GM12878 (cell line): ENCODE measurements around the gene MAGEA10. TPM values are rescaled to one million over a fixed set of nuclear protein-coding genes. Genes with fewer than 3 reads are reported as not detected.

Source experiments
- ATAC-seq: fragments of 200-7000 bp; cut with Tn5 transposase; 3 replicates; pipeline ENCODE4 v1.9.1; 2020; ENCODE audit warnings: mild to moderate bottlenecking, moderate library complexity
- BruUV-seq: library from RNA; stranded (reverse); fragments of 400-500 nt; replicated peaks from 2 replicates; lab custom pipeline; 2021; lab: Mats Ljungman, UMichigan
- CTCF ChIA-PET: fragments of 300-600 bp; sonication (Branson Sonifier 250); formaldehyde crosslinking; extraction: SDS; loops from one replicate; lab custom pipeline; 2021; ENCODE audit warnings: inconsistent platforms; lab: Yijun Ruan, JAX
- POLR2A ChIA-PET: fragments of 350-600 bp; formaldehyde crosslinking; extraction: SDS; loops from one replicate; lab custom pipeline; 2021; ENCODE audit warnings: inconsistent platforms; lab: Charles Lee
- RAD21 ChIA-PET: fragments of 300-600 bp; sonication (Branson Sonifier 250); formaldehyde crosslinking; loops from one replicate; lab custom pipeline; 2023; ENCODE audit warnings: antibody characterized with exemption; ENCODE audit not compliant: unreplicated experiment; lab: Charles Lee
- SMC1A ChIA-PET: fragments of 300-600 bp; sonication (Branson Sonifier 250); formaldehyde crosslinking; loops from one replicate; lab custom pipeline; 2023; ENCODE audit not compliant: unreplicated experiment, uncharacterized antibody; lab: Charles Lee
- DNase-seq: peaks from one replicate; pipeline ENCODE4 v3.0.0-alpha.2; 2011; ENCODE audit warnings: low read depth, low spot score
- FAIRE-seq: peaks from 3 replicates; lab custom pipeline; 2011; peaks lifted over from hg19 to GRCh38; lab: Jason Lieb, UNC
- H2AFZ ChIP-seq: 2 replicates; pipeline ENCODE4 v1.6.0; 2011; ENCODE audit warnings: low read depth, low read length, control low read depth; ENCODE audit not compliant: control insufficient read depth
- H3K27ac ChIP-seq: 2 replicates; pipeline ENCODE4 v1.5.1; 2011; ENCODE audit warnings: control low read depth; ENCODE audit not compliant: control insufficient read depth, insufficient read depth
- H3K27me3 ChIP-seq, 2 experiments: replicated peaks in 1 of 2; 2 replicates each; pipeline versions ENCODE4 v1.6.0 to v1.6.1; 2011; ENCODE audit warnings: low read length in 1 of 2; ENCODE audit not compliant: control insufficient read depth in 2 of 2, insufficient read depth in 2 of 2
- H3K36me3 ChIP-seq, 2 experiments: 2 replicates each; pipeline ENCODE4 v1.5.1; 2011; ENCODE audit warnings: low read length in 1 of 2; ENCODE audit not compliant: control insufficient read depth in 2 of 2, insufficient read depth in 2 of 2
- H3K4me1 ChIP-seq: 2 replicates; pipeline ENCODE4 v1.6.1; 2011; ENCODE audit warnings: mild to moderate bottlenecking, low read length, moderate library complexity, mixed read lengths; ENCODE audit not compliant: control insufficient read depth, insufficient read depth
- H3K4me2 ChIP-seq: 2 replicates; pipeline ENCODE4 v1.6.0; 2011; ENCODE audit warnings: control low read depth; ENCODE audit not compliant: control insufficient read depth, insufficient read depth
- H3K4me3 ChIP-seq: fragments of 200-600 bp; sonication (generic); 2 replicates; pipeline ENCODE4 v1.5.1; 2016
- H3K79me2 ChIP-seq: 2 replicates; pipeline ENCODE4 v1.6.0; 2011; ENCODE audit warnings: low read length; ENCODE audit not compliant: control insufficient read depth, insufficient read depth
- H3K9ac ChIP-seq: 2 replicates; pipeline ENCODE4 v1.8.0; 2011; ENCODE audit warnings: low read length, control low read depth, mixed read lengths; ENCODE audit not compliant: control insufficient read depth, insufficient read depth
- H3K9me3 ChIP-seq: replicated peaks from 3 replicates; pipeline ENCODE4 v1.5.1; 2011; ENCODE audit warnings: mild to moderate bottlenecking, low read length; ENCODE audit not compliant: control insufficient read depth, insufficient read depth
- H4K20me1 ChIP-seq: 2 replicates; pipeline ENCODE4 v1.6.0; 2011; ENCODE audit not compliant: control insufficient read depth, insufficient read depth
- CBX3 ChIP-seq: fragments of 200-600 bp; sonication (generic); IDR thresholded peaks from 2 replicates; pipeline ENCODE4 v1.6.1; 2016; ENCODE audit warnings: low read depth, borderline replicate concordance
- EED ChIP-seq: sonication (generic); IDR thresholded peaks from 2 replicates; pipeline ENCODE4 v1.6.1; 2016; ENCODE audit warnings: antibody characterized with exemption, low read depth
- EGR1 ChIP-seq, 2 experiments: IDR thresholded peaks; 1 replicate in 1 of 2; 2 replicates in 1 of 2; pipeline ENCODE4 v1.6.1; 2011 to 2012; ENCODE audit warnings: low read depth in 2 of 2, low read length in 2 of 2, borderline replicate concordance in 1 of 2, mild to moderate bottlenecking in 1 of 2, moderate library complexity in 1 of 2
- HDAC2 ChIP-seq: fragments of 200-600 bp; sonication (generic); IDR thresholded peaks from 2 replicates; pipeline ENCODE4 v1.6.1; 2017
- whole genome bisulfite sequencing: methylation state at CpG from one replicate; pipeline ENCODE4 v1.1.6; 2016; ENCODE audit warnings: low lambda C conversion rate; ENCODE audit not compliant: insufficient replicate concordance, insufficient coverage; ENCODE audit errors: missing lambda C conversion rate; 5-methylcytosine and 5-hydroxymethylcytosine counted together
- in situ Hi-C: fragments of 300-500 bp; cut with MboI; formaldehyde crosslinking; loops from 9 replicates; pipeline ENCODE4 v1.14.3; 2018; ENCODE audit warnings: mixed read lengths
- intact Hi-C: fragments of 100-400 bp; cut with micrococcal nuclease; formaldehyde crosslinking; loops from one replicate; pipeline ENCODE4 v1.14.2; 2022; ENCODE audit not compliant: unreplicated experiment
- polyA plus RNA-seq, 11 experiments: library from polyadenylated mRNA; depleted of rRNA in 4 of 11; unstranded in 6 of 11; stranded (reverse) in 5 of 11; fragments of >200 nt; fragmentation: Nextera tagmentation in 4 of 11; fragmentation: Illumina TruSeq in 1 of 11; extraction: Ambion mirVana in 4 of 11; extraction: Trizol in 1 of 11; gene quantifications; 1 replicate in 1 of 11; 2 replicates in 10 of 11; pipeline versions ENCODE4 v1.2.1 to v1.2.3, GENCODE V29; 2011 to 2016; ENCODE audit warnings: inconsistent platforms in 2 of 11, missing spikeins in 2 of 11, low read depth in 1 of 11
- total RNA-seq, 4 experiments: library from RNA; depleted of rRNA in 3 of 4; stranded (reverse); fragments of >200 nt in 3 of 4; fragmentation: Illumina TruSeq in 1 of 4; extraction: Trizol in 1 of 4; gene quantifications; 2 replicates each; pipeline versions ENCODE4 v1.2.1 to v1.2.3, GENCODE V29; 2013 to 2021
- TF ChIP-seq, protein P1 (sequence below): fragments of 450-650 bp; IDR thresholded peaks from 2 replicates; pipeline ENCODE4 v1.6.1; 2017; ENCODE audit warnings: mild to moderate bottlenecking, moderate library complexity

MAGEA10 gene
- total and polyA plus RNA-seq, 10 of the 15 experiments (the other 5 are each of a cell fraction or from before 2014, with no cell fraction given) = not detected

DNA sequence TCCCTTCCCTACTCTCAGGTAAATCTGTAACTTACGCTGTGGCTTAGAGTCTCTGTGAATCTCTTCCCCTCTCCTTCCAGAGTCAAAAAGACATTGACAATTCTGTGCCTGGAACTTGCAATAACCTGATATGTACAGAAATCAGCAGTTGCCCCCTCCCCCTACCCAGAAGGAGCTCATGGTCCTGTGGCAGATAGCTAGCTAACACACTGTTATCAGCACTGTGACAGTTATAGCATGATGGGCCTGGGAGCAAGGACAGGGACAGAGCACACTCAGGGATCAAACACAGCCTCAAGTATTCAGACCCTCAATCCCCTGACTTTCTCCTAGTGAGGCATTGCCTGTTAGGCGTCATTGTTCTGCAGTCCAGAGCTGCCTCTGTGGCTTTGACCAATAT lies 18.7 kb upstream of the MAGEA10 start:
- no peak overlapping the region for H3K4me3 ChIP-seq
- H2AFZ ChIP-seq = no peak overlapping the region
- no peaks in the 10 kb centered on the region for H3K9me3 ChIP-seq
- TF ChIP-seq EED = no peak
- TF ChIP-seq HDAC2 = no peak
- TF ChIP-seq CBX3 = no peak
- no peak for TF ChIP-seq EGR1 (IDR thresholded peaks at IDR 0.05; ENCODE audit: borderline replicate concordance in 1 of 2, low read depth in 2 of 2, low read length in 2 of 2)
- TF ChIP-seq, protein P1, sequence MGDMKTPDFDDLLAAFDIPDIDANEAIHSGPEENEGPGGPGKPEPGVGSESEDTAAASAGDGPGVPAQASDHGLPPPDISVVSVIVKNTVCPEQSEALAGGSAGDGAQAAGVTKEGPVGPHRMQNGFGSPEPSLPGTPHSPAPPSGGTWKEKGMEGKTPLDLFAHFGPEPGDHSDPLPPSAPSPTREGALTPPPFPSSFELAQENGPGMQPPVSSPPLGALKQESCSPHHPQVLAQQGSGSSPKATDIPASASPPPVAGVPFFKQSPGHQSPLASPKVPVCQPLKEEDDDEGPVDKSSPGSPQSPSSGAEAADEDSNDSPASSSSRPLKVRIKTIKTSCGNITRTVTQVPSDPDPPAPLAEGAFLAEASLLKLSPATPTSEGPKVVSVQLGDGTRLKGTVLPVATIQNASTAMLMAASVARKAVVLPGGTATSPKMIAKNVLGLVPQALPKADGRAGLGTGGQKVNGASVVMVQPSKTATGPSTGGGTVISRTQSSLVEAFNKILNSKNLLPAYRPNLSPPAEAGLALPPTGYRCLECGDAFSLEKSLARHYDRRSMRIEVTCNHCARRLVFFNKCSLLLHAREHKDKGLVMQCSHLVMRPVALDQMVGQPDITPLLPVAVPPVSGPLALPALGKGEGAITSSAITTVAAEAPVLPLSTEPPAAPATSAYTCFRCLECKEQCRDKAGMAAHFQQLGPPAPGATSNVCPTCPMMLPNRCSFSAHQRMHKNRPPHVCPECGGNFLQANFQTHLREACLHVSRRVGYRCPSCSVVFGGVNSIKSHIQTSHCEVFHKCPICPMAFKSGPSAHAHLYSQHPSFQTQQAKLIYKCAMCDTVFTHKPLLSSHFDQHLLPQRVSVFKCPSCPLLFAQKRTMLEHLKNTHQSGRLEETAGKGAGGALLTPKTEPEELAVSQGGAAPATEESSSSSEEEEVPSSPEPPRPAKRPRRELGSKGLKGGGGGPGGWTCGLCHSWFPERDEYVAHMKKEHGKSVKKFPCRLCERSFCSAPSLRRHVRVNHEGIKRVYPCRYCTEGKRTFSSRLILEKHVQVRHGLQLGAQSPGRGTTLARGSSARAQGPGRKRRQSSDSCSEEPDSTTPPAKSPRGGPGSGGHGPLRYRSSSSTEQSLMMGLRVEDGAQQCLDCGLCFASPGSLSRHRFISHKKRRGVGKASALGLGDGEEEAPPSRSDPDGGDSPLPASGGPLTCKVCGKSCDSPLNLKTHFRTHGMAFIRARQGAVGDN = no peak
- TF ChIP-seq, all 136 proteins: peak for 0
- ChIA-PET RAD21 (no interaction called here), POLR2A (no interaction called here), SMC1A (no interaction called here), CTCF (no interaction called here)
- no peaks in the 10 kb centered on the region for H3K27me3 ChIP-seq
- no peak overlapping the region for H3K9ac ChIP-seq
- ATAC-seq (no peak), FAIRE-seq (no peak), DNase-seq (no peak)
- H3K27ac ChIP-seq = no peak overlapping the region
- H3K36me3 ChIP-seq = no peaks in the 10 kb centered on the region
- H3K4me2 ChIP-seq = no peak overlapping the region
- intact Hi-C loops (no loop called here), in situ Hi-C loops (no loop called here)
- no TSS peak for BruUV-seq
- no peaks in the 10 kb centered on the region for H3K79me2 ChIP-seq
- 8% methylated on average over 2 of the region's 2 CpGs for WGBS
- H4K20me1 ChIP-seq = no peaks in the 10 kb centered on the region
- no peaks in the 10 kb centered on the region for H3K4me1 ChIP-seq
